GM19452 (cell line): Measurements from ENCODE around the gene THAP8.
"Not testable (repeated sequence)": the region's sequence is repeated elsewhere in the genome, so short reads cannot be mapped to it uniquely, and the experiment has no call there.

Source experiments
- ATAC-seq: cut with Tn5 transposase; IDR thresholded peaks from one replicate; pipeline ENCODE4 v1.9.1; 2021; ENCODE audit not compliant: unreplicated experiment

The THAP8 gene

GRCh38 chr19:36068810-36069499 is 14.9 kb upstream of the THAP8 start:
- ATAC-seq = not testable (repeated sequence)

DNA sequence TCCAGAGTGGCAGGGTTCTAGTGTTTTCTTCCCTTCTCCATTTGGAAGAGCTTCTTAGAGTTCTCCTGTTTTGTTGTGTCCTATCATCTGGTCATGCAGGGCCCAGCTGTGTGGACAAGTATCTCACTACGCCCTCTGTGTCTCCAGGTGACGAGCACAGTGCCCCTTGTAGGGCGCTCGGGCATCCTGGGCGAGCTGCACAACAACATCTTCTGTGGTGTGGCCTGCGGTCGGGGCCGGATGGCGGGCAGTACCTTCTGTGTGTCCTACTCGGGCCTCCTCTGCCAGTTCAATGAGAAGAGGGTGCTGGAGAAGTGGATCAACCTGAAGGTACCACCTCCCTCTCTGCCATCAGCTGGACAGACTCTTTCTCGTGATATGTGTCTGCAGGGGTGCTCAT is 13.6 kb upstream of the THAP8 start:
- no peak for ATAC-seq

- ATAC-seq = no peak
These were observed 10.7 kb upstream of the THAP8 start for GRCh38 chr19:36064826-36065225.

DNA sequence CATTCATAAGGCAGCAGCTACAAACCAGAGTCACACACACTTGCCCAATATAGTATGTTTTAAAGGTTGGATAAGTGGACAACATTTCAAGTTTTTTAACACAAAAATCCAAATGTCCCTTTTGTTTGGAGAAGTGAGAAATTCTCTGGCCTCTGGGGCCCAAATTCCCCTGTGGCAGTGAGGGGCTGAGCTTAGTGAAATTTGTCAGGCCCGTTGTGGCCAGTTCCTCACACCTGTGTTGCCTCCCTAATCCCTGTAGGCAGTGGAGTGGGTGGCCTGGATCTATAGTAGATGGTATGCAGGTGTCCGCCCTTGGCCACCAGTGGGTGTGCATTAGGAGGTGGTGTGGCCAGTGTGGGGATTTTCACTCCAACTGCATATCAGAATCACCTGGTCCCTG is 7.3 kb upstream of the THAP8 start:
- ATAC-seq = no peak

GRCh38 chr19:36060430-36060829 is 6.3 kb upstream of the THAP8 start:
- no peak for ATAC-seq

- no peak for ATAC-seq
These were observed 5.3 kb upstream of the THAP8 start for GRCh38 chr19:36059180-36059910.

GRCh38 chr19:36058481-36059179 is 4.5 kb upstream of the THAP8 start:
- no peak for ATAC-seq

DNA sequence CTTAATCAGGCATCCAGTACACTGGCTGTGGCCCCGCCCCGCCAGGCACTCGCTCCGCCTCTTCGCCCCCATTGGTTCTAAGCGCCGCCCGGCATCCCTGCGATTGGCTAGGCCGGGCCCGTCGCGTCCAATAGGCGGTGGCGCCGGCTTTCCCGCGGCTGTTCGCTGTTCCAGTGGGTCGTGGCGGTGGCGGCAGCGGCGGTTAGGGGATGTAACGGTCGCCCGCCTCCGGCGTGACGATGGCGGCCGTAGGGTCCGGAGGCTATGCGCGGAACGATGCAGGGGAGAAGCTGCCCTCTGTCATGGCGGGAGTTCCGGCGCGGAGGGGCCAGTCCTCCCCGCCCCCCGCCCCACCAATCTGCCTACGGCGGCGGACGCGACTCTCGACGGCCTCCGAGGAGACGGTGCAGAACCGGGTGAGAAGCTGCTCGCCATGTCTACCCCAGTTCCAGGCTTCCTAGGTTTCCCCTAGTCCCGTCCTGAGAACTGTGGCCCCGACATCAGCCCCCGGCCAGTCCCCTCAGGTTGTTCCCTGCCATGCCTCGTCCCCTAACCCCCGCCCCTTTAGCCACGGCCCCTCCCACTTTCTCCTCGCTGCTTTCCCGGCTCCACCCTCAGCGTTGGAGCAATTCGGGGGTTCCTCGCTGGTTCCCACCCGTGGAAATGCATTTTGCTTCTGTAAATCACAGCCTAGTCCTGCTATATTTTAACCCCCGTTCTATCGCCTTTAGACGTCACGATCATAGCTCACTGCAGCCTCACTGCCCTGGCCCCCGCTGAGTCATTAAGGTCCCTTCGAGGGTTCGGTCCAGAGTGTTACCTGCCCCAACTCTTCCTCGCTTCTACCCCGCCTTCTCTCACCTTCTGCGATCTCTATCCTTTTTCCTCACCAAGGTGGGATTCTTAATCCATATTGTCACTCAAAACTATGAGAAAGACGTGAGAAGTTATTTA is 925 bp upstream of the THAP8 start, which contains the start of gene WDR62:
WDR62 (plus strand) TSS at position 165 of the 954 bp plus-strand sequence; CDS start at position 240, 75 bp downstream.
- ATAC-seq = peak; percentile 69

- no peak for ATAC-seq
These were observed 2.4 kb downstream of the THAP8 start for GRCh38 chr19:36051637-36052036.

GRCh38 chr19:36051236-36051635 is 2.8 kb downstream of the THAP8 start:
- no peak for ATAC-seq

- ATAC-seq = no peak
These were observed 4.9 kb downstream of the THAP8 start for GRCh38 chr19:36049080-36049698.

- ATAC-seq = no peak
These were observed 6.2 kb downstream of the THAP8 start for GRCh38 chr19:36047835-36048234.

DNA sequence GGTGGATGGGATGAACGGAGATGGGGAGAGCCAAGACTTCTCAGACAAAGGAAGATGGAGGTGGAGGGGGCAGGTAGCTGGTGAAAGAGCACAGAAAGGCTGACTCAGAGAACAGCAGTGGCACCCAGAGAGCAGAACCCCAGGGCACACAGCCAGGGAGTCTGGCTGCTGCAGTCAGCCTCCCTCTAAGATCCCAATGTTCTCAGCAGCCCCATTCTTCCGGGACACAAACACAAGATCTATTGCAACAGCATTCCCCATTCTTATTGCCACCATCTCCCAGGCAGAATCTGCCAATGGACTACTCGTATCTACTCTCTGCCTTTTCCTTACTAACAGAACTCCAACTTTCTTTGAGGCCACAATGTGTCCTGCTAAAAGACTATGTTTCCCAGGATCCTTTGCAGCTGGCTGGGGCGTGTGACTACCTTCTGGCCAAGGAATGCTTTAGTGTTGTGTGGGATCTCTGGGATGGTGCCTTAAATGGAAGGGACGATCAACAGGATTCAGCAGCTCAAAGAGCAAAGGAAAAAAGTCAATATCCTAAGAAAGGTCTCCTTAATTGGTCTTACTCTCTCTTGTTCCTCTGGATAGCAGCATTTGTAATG is 7.5 kb downstream of the THAP8 start:
- ATAC-seq = no peak

- ATAC-seq = no peak
These were observed 10.1 kb downstream of the THAP8 start for GRCh38 chr19:36043952-36044351.

- no peak for ATAC-seq
These were observed 12.3 kb downstream of the THAP8 start for GRCh38 chr19:36041831-36042230.

GRCh38 chr19:36041092-36041491 is 13.0 kb downstream of the THAP8 start:
- not testable (repeated sequence) for ATAC-seq

DNA sequence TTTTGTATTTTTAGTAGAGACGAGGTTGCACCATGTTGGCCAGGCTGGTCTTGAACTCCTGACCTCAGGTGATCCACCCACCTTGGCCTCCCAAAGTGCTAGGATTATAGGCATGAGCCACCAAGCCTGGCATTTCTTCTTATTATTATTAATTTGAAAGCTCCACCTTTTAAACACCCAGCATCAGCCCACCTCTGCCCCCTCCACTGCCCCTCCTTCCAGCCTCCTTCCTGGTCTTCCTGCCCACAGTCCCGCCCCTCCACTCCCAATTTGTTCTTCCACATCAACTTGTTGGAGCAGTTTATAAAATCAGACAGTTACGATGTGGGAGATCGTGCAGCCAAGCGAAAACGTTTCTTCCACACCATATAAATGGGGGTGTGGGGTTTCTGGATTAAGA is 13.6 kb downstream of the THAP8 start:
- ATAC-seq = no peak

DNA sequence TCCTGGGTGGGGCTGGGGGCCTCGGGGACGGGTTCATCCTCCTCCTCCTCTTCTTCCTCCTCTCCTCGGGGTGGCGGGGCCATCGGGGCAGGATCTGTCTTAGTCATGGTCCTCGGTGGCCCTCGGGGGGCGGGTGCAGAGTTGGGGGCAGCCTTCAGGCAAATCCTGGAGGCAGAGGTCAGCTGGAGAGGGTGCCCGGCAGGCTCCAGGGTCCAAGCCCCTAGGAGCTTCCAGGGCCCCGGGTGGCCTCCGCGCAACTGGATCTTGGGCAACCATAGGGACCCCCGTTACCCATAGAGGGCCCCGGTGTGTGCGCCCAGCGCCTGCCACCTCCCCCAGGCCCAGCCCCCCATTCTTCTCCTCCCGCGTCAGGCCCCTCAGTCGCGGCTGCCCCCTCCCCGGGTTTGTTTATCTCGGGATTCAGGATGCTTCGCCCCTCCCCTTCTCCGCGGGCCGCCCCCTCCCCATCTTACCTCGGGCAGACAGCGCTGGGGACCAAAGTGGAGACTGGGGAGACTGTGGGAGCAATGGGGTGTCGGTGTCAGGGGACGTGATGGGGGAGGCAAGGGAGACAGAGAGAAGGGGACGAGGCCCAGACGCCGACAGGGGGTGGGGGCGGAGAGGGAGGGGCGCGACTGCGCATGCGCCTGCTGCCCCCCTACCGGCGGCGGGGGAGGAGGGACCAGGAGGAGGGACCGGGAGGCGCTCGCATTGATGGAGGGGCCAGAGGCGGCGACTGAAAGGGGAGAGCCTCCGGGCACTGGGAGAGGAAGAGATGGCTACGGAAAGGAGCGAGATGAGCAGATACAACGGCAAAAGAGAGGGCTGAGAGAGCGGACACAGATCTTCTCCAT is 21.6 kb downstream of the THAP8 start, which contains the start of gene CLIP3:
CLIP3 (minus strand) TSS at position 623 of the 854 bp plus-strand sequence; CDS start at position 107, 516 bp downstream.
- no peak for ATAC-seq

DNA sequence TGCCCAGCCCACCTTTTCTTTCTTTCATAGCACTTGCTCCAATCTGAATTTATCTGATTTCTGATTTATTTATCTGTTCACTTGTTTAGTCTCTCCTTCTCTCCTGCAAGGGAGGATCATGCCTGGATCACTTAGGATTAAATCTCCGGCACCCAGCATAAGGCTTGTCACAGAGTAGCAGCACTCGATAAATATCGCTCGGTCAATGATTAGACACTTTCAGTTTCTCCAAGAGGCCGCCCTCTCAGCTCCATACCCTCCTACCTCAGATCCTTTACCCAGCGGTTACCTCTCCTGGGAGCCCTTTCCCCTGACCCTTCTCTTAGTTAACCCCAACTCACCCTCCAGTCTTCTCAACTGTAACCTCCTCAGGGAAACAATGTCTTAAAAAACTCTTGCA is 22.8 kb downstream of the THAP8 start:
- ATAC-seq = no peak
